ENCODE results near the gene TWF2.

The TWF2 gene

DNA sequence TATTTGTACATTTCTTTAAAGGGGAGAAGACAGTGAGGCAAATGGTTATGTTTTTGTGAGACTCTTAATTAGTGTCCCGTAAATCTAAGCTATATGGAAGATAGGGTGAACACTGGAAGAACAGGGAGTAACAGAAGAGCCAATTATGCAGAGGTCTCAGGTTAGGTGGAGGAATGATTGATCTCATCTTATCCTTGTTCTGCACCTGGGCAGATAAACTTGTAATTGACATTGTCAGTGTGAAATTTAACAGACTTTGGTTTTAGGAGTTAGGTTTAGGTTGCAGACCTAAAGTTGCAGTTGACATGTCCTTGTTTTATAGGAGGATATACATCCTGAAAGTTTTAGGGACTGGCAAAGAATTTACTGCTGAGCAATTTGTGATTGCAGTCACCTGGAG lies 3.1 kb upstream of the TWF2 start:
- TF ChIP-seq, protein P1, sequence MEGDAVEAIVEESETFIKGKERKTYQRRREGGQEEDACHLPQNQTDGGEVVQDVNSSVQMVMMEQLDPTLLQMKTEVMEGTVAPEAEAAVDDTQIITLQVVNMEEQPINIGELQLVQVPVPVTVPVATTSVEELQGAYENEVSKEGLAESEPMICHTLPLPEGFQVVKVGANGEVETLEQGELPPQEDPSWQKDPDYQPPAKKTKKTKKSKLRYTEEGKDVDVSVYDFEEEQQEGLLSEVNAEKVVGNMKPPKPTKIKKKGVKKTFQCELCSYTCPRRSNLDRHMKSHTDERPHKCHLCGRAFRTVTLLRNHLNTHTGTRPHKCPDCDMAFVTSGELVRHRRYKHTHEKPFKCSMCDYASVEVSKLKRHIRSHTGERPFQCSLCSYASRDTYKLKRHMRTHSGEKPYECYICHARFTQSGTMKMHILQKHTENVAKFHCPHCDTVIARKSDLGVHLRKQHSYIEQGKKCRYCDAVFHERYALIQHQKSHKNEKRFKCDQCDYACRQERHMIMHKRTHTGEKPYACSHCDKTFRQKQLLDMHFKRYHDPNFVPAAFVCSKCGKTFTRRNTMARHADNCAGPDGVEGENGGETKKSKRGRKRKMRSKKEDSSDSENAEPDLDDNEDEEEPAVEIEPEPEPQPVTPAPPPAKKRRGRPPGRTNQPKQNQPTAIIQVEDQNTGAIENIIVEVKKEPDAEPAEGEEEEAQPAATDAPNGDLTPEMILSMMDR (IDR thresholded peaks at IDR 0.05; ENCODE audit: extremely low read depth, missing control alignments) = no peak
- DNase-seq (ENCODE audit: low spot score) = no peak

GRCh38 chr3:52240886-52241370 lies 2.0 kb upstream of the TWF2 start:
- no peak for DNase-seq (ENCODE audit: low spot score)
- TF ChIP-seq, protein P1 (IDR thresholded peaks at IDR 0.05; ENCODE audit: extremely low read depth, missing control alignments) = no peak

DNA sequence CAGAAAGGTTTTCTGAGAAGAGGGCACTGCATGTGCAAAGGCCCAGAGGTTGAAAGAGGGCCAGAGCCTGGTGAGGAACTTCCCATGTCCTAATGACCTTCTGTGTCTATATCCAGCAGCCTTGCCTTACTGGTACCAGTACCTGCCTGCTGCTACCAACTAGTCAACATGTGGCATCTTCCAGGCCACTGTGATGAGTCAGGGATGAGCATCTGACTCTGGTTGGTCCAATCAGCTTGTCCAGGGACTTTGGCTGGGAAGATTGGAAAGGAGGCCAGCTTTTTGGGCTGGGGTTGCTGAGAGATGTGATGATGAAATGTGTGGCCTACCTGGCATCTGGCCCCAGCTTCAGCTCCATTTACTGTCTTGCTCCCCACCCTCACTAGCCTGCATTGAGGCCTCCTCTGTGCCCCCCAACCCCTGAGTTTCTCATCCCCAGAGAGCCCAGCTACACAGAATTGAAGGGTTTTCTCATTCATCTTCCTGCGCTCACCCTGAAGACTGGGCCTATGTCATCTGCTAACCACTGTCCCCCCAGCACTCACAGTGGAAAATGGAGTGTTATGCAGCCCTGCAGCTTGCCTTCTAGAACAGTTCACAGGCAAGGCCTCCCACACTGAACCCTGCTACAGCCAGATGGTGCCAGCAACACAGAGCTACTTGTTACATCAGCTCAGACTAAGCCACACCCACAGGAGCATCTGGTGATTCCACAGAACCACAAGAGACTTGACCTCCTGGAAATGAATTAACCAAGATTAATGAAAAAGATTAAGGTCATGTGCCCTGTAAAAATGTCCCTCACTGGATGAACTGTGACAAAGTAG lies 1.3 kb upstream of the TWF2 start:
- DNase-seq (ENCODE audit: low spot score) = no peak
- TF ChIP-seq, protein P1 (IDR thresholded peaks at IDR 0.05; ENCODE audit: extremely low read depth, missing control alignments) = no peak

GRCh38 chr3:52238193-52238760 lies 681 bp downstream of the TWF2 start:
- TF ChIP-seq, protein P1 (IDR thresholded peaks at IDR 0.05; ENCODE audit: extremely low read depth, missing control alignments) = no peak
- no peak for DNase-seq (ENCODE audit: low spot score)

- TF ChIP-seq, protein P1 (IDR thresholded peaks at IDR 0.05; ENCODE audit: extremely low read depth, missing control alignments) = no peak
- DNase-seq (ENCODE audit: low spot score) = no peak
Observed at GRCh38 chr3:52237657-52238172, 1.2 kb downstream of the TWF2 start.

- no peak for DNase-seq (ENCODE audit: low spot score)
- TF ChIP-seq, protein P1 (IDR thresholded peaks at IDR 0.05; ENCODE audit: extremely low read depth, missing control alignments) = no peak
Observed at GRCh38 chr3:52237006-52237656, 1.8 kb downstream of the TWF2 start.

All from GM20000 (cell line).